ENCODE data around the gene HOMER3. TPM values are rescaled to one million over a fixed set of nuclear protein-coding genes. Genes with fewer than 3 reads are reported as not detected.

The HOMER3 gene
- total and polyA plus RNA-seq, 2 experiments from 2014 or later: 16.7 to 38.4 TPM

DNA sequence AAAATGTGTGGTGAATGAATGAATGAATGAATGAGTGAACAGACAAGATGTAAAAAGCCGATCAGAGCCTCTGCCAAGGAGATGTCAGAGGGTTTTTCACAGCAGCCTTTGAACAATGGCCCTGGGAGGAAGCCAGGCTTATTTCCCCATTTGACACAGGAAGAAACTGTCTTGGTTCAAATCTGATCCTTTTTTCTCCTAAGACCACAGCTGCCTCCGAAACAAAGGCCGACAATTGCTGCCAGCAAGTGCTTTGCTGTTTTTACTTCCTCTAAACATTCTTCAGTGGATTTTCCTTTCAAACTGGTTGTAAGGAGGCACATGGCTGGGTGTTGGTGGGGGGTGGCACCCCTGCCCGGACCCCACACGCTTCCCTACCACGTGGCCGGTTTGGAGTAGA is 44.2 kb upstream of the HOMER3 start:
- Histone ChIP-seq H3K79me2 (replicated peaks; ENCODE audit: insufficient read depth) (no peaks in the 10 kb centered on the region), H3K9me2 (ENCODE audit: insufficient read depth) (no peaks in the 10 kb centered on the region), H2AFZ (no peak overlapping the region), H3F3A (replicated peaks; ENCODE audit: low read depth) (peaks cover 5% of the 10 kb centered on the region; the same call in 1 of the 2 replicates), H3K4me1 (ENCODE audit: insufficient read depth) (no peaks in the 10 kb centered on the region; the same call in 1 of the 2 replicates), H3K27me3 (ENCODE audit: insufficient read depth) (no peaks in the 10 kb centered on the region), H4K20me1 (replicated peaks; ENCODE audit: insufficient read depth) (no peaks in the 10 kb centered on the region), H3K36me3 (ENCODE audit: insufficient read depth) (no peaks in the 10 kb centered on the region), H3K4me3 (no peak overlapping the region), H3K27ac (ENCODE audit: low read depth) (no peak overlapping the region), H3K4me2 (no peak overlapping the region)
- TF ChIP-seq EZH2 (IDR thresholded peaks at IDR 0.05; ENCODE audit: low read depth, unreplicated experiment): no peak
- H3K27ac Mint-ChIP-seq: no peak overlapping the region
- H3K27me3 Mint-ChIP-seq (ENCODE audit: insufficient read depth, low read depth, poor library complexity): peaks cover 11% of the 10 kb centered on the region
- no peaks in the 10 kb centered on the region for H3K9me3 Mint-ChIP-seq
- DNase-seq (ENCODE audit: low spot score): no peak
- ATAC-seq: no peak
- H3K4me3 Mint-ChIP-seq: no peak overlapping the region; the same call in 2 of the 3 replicates
- no peaks in the 10 kb centered on the region for H3K36me3 Mint-ChIP-seq (ENCODE audit: low read depth)
- no peaks in the 10 kb centered on the region; the same call in 2 of the 3 replicates for H3K4me1 Mint-ChIP-seq

DNA sequence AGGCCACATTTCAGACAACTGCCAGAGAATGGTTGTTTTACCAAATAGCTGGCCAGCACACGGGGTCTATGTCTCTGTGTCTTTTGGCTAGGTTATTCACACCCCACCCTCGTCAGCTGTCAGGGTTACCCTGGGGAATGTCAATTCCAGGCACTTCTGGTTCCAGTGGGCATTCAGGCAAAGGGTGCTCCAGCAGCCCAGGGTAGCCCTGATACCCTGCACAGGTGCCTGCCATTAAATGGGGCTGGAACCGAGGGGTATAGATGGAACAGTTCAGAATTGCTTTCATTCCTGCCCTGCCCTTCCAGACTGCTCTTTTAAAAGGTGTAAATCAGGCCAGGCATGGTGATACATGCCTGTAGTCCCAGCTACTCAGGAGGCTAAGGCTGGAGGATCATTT is 43.2 kb upstream of the HOMER3 start:
- peaks cover 11% of the 10 kb centered on the region for H3K27me3 Mint-ChIP-seq (ENCODE audit: insufficient read depth, low read depth, poor library complexity)
- no peak overlapping the region for H2AFZ ChIP-seq
- no peaks in the 10 kb centered on the region for H3K79me2 ChIP-seq (replicated peaks; ENCODE audit: insufficient read depth)
- no peaks in the 10 kb centered on the region for H3K9me3 Mint-ChIP-seq
- no peaks in the 10 kb centered on the region; the same call in 1 of the 2 replicates for H3K4me1 ChIP-seq (ENCODE audit: insufficient read depth)
- H3K27ac Mint-ChIP-seq: no peak overlapping the region
- TF ChIP-seq EZH2 (IDR thresholded peaks at IDR 0.05; ENCODE audit: low read depth, unreplicated experiment): no peak
- TF ChIP-seq EZH2phosphoT487 (IDR thresholded peaks at IDR 0.05; ENCODE audit: unreplicated experiment): no peak
- TF ChIP-seq ZNF331 (CRISPR knock-in tag; IDR thresholded peaks at IDR 0.05; ENCODE audit: low read depth): no peak
- TF ChIP-seq ZNF114 (CRISPR knock-in tag; IDR thresholded peaks at IDR 0.05): no peak
- TF ChIP-seq JUNB (IDR thresholded peaks at IDR 0.05; ENCODE audit: unreplicated experiment): no peak
- TF ChIP-seq, protein P1, sequence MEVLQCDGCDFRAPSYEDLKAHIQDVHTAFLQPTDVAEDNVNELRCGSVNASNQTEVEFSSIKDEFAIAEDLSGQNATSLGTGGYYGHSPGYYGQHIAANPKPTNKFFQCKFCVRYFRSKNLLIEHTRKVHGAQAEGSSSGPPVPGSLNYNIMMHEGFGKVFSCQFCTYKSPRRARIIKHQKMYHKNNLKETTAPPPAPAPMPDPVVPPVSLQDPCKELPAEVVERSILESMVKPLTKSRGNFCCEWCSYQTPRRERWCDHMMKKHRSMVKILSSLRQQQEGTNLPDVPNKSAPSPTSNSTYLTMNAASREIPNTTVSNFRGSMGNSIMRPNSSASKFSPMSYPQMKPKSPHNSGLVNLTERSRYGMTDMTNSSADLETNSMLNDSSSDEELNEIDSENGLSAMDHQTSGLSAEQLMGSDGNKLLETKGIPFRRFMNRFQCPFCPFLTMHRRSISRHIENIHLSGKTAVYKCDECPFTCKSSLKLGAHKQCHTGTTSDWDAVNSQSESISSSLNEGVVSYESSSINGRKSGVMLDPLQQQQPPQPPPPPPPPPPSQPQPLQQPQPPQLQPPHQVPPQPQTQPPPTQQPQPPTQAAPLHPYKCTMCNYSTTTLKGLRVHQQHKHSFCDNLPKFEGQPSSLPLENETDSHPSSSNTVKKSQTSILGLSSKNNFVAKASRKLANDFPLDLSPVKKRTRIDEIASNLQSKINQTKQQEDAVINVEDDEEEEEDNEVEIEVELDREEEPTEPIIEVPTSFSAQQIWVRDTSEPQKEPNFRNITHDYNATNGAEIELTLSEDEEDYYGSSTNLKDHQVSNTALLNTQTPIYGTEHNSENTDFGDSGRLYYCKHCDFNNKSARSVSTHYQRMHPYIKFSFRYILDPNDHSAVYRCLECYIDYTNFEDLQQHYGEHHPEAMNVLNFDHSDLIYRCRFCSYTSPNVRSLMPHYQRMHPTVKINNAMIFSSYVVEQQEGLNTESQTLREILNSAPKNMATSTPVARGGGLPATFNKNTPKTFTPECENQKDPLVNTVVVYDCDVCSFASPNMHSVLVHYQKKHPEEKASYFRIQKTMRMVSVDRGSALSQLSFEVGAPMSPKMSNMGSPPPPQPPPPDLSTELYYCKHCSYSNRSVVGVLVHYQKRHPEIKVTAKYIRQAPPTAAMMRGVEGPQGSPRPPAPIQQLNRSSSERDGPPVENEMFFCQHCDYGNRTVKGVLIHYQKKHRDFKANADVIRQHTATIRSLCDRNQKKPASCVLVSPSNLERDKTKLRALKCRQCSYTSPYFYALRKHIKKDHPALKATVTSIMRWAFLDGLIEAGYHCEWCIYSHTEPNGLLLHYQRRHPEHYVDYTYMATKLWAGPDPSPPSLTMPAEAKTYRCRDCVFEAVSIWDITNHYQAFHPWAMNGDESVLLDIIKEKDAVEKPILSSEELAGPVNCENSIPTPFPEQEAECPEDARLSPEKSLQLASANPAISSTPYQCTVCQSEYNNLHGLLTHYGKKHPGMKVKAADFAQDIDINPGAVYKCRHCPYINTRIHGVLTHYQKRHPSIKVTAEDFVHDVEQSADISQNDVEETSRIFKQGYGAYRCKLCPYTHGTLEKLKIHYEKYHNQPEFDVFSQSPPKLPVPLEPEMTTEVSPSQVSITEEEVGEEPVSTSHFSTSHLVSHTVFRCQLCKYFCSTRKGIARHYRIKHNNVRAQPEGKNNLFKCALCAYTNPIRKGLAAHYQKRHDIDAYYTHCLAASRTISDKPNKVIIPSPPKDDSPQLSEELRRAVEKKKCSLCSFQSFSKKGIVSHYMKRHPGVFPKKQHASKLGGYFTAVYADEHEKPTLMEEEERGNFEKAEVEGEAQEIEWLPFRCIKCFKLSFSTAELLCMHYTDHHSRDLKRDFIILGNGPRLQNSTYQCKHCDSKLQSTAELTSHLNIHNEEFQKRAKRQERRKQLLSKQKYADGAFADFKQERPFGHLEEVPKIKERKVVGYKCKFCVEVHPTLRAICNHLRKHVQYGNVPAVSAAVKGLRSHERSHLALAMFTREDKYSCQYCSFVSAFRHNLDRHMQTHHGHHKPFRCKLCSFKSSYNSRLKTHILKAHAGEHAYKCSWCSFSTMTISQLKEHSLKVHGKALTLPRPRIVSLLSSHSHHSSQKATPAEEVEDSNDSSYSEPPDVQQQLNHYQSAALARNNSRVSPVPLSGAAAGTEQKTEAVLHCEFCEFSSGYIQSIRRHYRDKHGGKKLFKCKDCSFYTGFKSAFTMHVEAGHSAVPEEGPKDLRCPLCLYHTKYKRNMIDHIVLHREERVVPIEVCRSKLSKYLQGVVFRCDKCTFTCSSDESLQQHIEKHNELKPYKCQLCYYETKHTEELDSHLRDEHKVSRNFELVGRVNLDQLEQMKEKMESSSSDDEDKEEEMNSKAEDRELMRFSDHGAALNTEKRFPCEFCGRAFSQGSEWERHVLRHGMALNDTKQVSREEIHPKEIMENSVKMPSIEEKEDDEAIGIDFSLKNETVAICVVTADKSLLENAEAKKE (CRISPR knock-in tag; IDR thresholded peaks at IDR 0.05): no peak
- TF ChIP-seq CREB1 (CRISPR knock-in tag; IDR thresholded peaks at IDR 0.05; ENCODE audit: low read depth): no peak
- TF ChIP-seq, protein P2, sequence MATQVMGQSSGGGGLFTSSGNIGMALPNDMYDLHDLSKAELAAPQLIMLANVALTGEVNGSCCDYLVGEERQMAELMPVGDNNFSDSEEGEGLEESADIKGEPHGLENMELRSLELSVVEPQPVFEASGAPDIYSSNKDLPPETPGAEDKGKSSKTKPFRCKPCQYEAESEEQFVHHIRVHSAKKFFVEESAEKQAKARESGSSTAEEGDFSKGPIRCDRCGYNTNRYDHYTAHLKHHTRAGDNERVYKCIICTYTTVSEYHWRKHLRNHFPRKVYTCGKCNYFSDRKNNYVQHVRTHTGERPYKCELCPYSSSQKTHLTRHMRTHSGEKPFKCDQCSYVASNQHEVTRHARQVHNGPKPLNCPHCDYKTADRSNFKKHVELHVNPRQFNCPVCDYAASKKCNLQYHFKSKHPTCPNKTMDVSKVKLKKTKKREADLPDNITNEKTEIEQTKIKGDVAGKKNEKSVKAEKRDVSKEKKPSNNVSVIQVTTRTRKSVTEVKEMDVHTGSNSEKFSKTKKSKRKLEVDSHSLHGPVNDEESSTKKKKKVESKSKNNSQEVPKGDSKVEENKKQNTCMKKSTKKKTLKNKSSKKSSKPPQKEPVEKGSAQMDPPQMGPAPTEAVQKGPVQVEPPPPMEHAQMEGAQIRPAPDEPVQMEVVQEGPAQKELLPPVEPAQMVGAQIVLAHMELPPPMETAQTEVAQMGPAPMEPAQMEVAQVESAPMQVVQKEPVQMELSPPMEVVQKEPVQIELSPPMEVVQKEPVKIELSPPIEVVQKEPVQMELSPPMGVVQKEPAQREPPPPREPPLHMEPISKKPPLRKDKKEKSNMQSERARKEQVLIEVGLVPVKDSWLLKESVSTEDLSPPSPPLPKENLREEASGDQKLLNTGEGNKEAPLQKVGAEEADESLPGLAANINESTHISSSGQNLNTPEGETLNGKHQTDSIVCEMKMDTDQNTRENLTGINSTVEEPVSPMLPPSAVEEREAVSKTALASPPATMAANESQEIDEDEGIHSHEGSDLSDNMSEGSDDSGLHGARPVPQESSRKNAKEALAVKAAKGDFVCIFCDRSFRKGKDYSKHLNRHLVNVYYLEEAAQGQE (IDR thresholded peaks at IDR 0.05; ENCODE audit: unreplicated experiment): no peak
- TF ChIP-seq STAT1 (IDR thresholded peaks at IDR 0.05; ENCODE audit: unreplicated experiment): no peak
- no peak for TF ChIP-seq NANOG (IDR thresholded peaks at IDR 0.05; ENCODE audit: borderline replicate concordance)
- TF ChIP-seq POLR2AphosphoS5 (IDR thresholded peaks at IDR 0.05; ENCODE audit: low read depth): no peak
- H3F3A ChIP-seq (replicated peaks; ENCODE audit: low read depth): peaks cover under 1% of the 10 kb centered on the region; the same call in 1 of the 2 replicates
- no peak overlapping the region for H3K4me2 ChIP-seq
- H3K27me3 ChIP-seq (ENCODE audit: insufficient read depth): no peaks in the 10 kb centered on the region
- H3K9me2 ChIP-seq (ENCODE audit: insufficient read depth): no peaks in the 10 kb centered on the region
- H3K36me3 Mint-ChIP-seq (ENCODE audit: low read depth): no peaks in the 10 kb centered on the region
- no peak overlapping the region for H3K4me3 ChIP-seq
- no peaks in the 10 kb centered on the region for H4K20me1 ChIP-seq (replicated peaks; ENCODE audit: insufficient read depth)
- H3K4me3 Mint-ChIP-seq: no peak overlapping the region
- no peaks in the 10 kb centered on the region; the same call in 2 of the 3 replicates for H3K4me1 Mint-ChIP-seq
- H3K36me3 ChIP-seq (ENCODE audit: insufficient read depth): no peaks in the 10 kb centered on the region
- no peak for ATAC-seq
- DNase-seq (ENCODE audit: low spot score): no peak
- no peak overlapping the region for H3K27ac ChIP-seq (ENCODE audit: low read depth)

Data from GM23338 (cell line).